GM19328 (cell line): ENCODE data around the gene LMNTD2.

Source experiments
- ATAC-seq: cut with Tn5 transposase; IDR thresholded peaks from one replicate; pipeline ENCODE4 v1.9.1; 2021; ENCODE audit warnings: mild to moderate bottlenecking, moderate library complexity; ENCODE audit not compliant: unreplicated experiment

Gene LMNTD2

GRCh38 chr11:569158-569885, 8.8 kb upstream of the LMNTD2 start:
- ATAC-seq, result no peak

DNA sequence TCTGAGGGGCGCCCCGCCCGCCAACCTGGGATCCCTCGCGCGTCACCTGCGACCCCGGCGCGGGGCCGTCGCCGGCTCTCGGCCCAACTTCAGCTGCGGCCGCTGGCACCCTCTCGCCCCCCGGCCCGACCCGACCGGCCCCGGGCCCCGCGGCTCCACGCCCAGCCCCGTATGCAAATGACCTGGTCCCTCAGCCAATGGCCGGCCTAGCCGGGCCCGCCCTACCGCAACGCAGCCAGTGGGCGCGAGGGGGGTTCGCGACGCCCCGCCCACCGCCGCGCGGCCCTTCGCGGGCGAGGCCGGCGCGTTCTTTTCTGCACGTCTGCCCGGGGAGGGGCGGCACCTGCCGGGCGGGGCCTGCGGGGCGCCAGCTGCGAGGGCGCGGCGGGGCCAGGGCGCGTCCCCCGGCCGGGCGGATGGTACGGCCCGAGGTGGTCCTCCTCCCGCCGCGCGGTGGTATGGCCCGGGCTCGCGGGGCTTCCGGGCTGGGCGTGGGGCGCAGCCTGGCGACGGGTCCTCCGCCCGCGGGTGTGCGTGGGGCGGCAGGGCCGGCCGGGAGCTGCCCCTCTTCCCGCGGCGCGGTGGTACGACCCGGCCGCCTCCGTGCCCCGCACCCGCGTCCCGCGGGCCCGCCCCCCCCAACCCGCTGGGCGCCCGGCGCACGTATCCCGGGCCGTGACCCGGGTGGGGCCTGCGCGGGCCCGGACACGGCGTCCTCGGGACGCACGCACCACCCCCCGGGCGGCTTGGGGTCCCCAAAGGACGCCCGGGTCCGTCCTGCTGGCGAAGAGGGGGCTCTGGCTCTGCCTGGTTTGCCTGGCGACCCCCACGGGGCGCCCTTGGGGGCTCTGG, 8.0 kb upstream of the LMNTD2 start:
- peak; percentile 81 for ATAC-seq

DNA sequence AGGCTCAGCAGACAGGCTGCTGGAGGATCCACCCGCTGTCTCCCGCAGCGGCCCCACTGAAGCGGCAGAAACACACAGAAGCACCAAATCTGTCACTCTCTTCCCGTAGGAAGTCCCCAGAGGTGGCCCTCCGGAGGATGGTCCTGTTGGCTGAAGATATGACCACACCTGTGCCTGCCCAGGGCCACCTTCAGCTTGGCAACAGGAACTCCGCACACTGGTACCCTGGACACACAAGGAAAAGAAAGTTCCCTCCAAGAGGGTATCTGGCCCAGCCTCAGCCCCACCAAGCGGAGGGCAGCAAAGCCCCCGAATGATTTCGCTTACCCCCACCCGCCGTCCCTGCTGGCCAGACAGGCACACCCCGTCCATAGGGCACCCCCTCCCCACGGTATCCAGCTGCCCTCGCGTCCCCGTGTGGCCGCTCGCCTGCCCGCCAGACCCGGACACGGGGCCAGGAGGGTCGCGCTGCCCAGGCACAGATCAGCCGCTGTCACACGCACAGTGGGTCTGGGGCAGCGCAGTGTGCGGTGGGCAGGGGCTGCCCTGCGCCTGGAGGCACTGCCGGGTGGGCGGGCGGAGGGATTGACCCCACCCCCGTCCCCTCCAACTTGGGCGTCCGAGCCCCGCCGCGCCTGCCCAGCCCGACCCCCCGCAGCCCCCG, 7.2 kb upstream of the LMNTD2 start:
- ATAC-seq, result no peak

- no peak for ATAC-seq
Measured at GRCh38 chr11:567011-567628, 6.6 kb upstream of the LMNTD2 start.

DNA sequence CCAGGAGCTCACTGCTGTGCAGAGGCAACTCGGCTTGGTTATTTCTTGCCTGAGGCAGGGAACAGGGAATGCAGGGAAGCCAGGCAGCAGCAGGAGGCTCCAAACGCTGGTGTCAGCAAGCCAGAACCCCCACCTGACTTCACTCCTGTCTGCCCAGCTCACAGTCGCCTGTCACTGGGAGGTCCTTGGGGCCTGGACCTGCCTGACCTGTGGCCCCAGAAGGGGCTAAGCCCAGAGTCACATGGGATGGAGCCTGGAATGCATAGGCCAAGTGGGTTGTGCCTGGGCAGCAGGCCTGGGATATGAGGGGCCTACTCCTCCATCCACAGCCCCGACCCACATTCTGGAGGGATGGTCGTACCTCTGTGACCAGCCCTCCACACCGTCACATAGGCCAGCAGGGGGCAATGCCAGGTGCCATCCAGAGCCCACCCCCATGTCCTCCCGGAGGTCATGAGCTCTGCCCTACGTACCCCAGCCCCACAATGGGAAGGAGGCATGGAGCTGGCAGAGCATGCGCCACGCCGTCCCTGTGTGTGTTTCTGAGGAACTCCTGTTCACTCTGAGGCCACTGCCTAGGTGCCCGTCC, 5.5 kb upstream of the LMNTD2 start:
- ATAC-seq, result no peak

DNA sequence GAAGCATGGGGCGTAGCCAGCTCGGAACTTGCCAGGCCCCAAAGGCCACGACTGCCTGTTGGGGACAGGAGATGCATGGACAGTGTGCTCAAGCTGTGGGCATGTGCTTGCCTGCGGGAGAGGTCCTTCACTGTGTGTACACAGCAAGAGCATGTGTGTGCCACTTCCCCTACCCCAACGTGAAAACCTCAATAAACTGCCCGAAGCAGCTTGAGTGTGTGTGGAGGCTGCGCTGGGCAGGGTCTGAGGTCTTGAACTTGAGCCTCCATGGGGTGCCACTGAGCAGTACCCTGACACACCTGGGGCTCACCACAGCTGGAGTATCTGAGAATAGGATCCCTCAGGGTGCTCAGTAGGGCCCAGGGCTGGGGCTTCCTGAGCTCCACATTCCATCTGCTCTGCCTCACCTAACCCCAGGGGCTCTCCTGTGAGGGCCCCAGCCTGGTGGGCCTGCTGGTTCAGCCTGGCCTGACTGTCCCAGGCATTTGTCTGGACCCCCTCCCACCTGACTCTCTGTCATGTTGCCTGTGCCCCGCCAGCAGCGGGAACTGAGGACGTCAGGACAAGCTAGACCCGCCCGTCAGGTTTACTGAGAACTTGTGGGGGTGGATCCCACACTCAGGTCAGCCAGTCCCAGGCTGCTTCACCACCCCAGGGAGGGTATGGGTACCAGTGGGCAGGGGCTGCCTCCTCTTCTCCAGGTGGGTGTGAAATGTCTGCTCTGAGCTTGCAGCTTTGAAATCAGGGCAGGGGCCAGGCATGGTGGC, 3.5 kb upstream of the LMNTD2 start:
- ATAC-seq, result no peak

GRCh38 chr11:563066-563811, 2.7 kb upstream of the LMNTD2 start:
- no peak for ATAC-seq

GRCh38 chr11:562046-562645, 1.6 kb upstream of the LMNTD2 start:
- ATAC-seq, result no peak

GRCh38 chr11:561148-562003, 838 bp upstream of the LMNTD2 start:
- ATAC-seq, result peak; percentile 15

- ATAC-seq, result no peak
Measured at GRCh38 chr11:559712-560304, 730 bp downstream of the LMNTD2 start.

GRCh38 chr11:559020-559620, 1.4 kb downstream of the LMNTD2 start:
- ATAC-seq, result no peak

DNA sequence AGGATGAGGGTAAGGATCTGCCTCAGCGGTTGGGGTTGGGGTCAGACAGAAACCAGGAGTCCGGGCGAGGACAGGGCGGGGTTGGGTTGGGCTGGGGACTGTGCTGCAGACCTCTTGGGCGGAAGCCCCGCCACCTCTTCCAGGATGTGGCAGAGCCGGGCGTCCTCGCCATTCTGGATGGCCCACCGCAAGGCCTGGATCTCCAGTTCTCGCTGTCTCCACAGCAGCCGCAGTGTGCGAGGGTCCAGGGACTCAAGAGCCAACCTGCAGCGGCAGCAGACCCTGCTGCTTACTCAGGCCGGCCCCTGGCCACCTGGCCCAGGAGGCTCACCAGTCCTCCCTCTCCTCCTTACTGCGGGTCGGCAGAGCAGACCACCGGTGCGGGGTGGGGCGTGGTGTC, 2.0 kb downstream of the LMNTD2 start:
- ATAC-seq, result no peak

GRCh38 chr11:557328-558132, 3.0 kb downstream of the LMNTD2 start:
- ATAC-seq, result no peak

DNA sequence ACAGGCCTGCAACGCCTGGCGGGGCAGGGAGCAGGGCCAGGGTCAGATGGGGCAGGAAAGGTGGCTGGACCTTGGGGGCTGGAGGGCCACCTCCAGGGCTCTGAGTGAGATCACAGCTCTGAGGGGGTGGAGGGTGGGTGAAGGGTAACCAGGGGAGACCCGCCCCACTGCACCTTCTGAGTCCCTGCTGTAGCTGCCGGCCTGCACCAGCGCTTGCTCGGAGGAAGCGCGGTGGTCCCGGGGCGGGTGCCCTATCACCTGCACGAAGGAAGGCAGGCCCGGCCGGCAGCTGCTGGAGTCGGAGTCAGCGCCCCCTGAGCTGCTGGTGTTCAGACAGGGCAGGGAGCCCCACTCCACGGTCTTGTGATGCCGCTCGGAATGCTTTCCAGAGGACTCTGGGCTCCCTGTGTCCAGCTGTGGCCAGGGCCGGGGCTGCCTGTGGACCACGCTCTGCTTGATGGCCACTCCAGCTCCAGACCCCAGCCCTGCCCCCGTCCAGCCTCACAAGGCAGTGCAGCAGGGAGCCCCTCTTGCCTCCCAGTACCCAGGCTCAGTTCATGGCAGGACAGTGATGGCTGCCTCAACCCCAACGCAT, 3.8 kb downstream of the LMNTD2 start:
- ATAC-seq, result no peak

DNA sequence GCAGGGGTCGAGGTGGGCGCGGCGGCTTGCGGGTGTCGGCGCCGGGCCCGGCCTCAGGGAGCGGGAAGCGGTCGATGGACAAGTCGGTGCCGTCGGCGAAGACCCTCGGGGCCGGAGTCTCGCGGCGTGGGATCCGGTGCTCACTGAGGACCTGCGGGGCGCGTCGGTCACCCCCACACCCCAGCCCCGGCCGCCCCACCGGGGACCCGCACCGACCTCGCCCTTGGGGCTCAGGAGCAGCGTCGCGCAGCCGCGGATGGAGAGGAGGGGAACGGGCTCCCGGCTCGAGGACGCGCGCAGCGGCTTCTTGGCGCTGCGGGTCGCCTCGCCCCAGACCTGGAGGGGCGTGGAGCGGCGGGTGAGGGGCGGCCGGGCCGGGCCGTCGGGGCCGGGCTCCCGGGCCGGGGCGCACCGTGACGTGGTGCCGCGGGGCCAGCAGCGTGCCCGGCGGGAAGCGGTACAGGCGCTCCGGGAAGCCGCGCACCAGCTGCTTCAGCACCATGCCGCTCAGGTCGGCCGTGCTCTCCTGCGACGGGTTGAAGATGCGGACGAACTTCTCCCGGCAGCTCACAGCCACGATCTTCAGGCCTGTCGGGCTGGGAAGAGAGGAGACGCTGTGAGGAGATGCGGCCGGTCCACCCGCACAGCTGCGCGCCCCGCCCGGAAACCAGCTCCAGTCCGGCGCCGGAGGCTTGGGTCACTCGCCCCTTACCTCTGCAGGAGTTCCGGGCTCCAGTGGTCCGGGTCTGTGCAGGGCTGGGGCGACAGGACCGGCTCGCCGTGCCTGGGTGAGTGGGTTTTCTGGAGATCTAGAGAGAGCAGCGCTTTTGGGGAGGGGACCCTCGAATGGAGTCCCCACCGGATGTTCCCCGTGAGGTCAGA, 4.5 kb downstream of the LMNTD2 start:
- ATAC-seq, result no peak
